ENCODE measurements around the gene CMSS1.

The CMSS1 gene

DNA sequence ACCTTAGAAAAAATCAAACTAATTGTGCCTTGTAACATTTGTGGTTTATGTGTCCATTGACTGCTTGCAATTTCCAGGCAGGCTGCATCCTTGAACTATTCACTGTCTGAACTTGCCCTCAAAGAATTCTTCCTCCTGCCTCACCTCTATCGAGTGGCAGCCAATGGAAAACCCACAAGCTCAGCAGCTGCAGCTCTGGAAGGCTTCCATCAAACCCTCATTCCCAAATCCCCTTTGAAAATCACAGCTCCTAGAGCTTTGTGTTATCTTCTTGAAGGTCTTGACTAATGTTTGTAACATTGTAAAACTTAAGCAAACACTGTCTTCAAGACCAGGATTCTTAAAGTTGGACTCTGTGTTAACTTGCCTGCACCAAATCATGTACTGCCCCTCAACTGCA is 215.5 kb downstream of the CMSS1 start:
- no peak for DNase-seq (ENCODE audit: low spot score)
- Histone ChIP-seq H3K4me3 (no peak overlapping the region), H3K27ac (no peak overlapping the region)
- TF ChIP-seq, protein P1, sequence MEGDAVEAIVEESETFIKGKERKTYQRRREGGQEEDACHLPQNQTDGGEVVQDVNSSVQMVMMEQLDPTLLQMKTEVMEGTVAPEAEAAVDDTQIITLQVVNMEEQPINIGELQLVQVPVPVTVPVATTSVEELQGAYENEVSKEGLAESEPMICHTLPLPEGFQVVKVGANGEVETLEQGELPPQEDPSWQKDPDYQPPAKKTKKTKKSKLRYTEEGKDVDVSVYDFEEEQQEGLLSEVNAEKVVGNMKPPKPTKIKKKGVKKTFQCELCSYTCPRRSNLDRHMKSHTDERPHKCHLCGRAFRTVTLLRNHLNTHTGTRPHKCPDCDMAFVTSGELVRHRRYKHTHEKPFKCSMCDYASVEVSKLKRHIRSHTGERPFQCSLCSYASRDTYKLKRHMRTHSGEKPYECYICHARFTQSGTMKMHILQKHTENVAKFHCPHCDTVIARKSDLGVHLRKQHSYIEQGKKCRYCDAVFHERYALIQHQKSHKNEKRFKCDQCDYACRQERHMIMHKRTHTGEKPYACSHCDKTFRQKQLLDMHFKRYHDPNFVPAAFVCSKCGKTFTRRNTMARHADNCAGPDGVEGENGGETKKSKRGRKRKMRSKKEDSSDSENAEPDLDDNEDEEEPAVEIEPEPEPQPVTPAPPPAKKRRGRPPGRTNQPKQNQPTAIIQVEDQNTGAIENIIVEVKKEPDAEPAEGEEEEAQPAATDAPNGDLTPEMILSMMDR (IDR thresholded peaks at IDR 0.05) = no peak

DNA sequence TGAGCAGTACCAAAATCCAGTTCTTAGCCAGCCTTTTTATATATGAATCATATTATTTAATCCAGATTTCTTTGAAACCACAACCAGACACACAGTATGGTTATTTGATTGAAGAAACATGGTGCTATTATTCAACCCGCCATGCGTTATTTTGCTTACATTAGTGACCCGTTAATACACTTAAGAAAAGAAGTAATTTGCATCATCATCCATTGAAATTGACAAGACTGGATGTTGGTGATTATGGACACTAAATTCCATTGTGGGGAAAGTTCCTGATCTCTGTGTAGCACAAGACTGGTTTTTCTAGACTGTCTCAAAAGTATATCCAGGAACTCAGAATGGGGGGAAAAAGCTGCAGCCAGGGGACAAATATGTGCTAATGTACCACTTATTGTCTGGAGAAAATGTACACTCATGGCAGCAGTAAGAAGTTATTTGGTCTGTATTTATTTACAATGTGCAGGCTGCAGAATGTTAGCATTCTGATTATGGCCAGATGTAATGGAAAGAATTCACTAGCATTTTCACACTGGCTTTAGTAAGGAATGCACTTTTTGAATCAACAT is 216.3 kb downstream of the CMSS1 start:
- TF ChIP-seq, protein P1 (IDR thresholded peaks at IDR 0.05) = no peak
- H3K27ac ChIP-seq = peak overlapping the region in 1 of 2 donors; percentile 36
- no peak overlapping the region for H3K4me3 ChIP-seq
- no peak for DNase-seq (ENCODE audit: low spot score)

DNA sequence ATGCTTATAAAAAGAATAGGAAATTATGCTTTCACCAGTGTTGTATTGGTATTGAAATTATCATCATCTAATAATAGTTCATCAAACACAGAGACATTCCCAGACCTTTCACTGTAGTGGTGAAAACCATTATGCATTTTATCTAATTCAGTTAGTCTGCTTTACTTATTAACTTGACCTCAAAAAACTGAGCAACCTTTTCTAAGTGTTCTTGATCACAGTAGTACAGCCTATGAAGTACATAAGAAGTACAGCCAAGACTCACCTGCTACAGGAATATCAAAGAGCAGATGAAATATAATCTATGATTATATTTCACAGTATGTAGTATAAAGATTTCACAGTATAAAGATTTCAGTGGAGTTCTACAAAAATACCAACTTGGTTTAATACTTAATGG is 221.4 kb downstream of the CMSS1 start:
- DNase-seq (ENCODE audit: low spot score) = no peak
- TF ChIP-seq, protein P1 (IDR thresholded peaks at IDR 0.05) = no peak
- peak overlapping the region in 1 of 2 donors; percentile 49 for H3K27ac ChIP-seq
- no peak overlapping the region for H3K4me3 ChIP-seq

DNA sequence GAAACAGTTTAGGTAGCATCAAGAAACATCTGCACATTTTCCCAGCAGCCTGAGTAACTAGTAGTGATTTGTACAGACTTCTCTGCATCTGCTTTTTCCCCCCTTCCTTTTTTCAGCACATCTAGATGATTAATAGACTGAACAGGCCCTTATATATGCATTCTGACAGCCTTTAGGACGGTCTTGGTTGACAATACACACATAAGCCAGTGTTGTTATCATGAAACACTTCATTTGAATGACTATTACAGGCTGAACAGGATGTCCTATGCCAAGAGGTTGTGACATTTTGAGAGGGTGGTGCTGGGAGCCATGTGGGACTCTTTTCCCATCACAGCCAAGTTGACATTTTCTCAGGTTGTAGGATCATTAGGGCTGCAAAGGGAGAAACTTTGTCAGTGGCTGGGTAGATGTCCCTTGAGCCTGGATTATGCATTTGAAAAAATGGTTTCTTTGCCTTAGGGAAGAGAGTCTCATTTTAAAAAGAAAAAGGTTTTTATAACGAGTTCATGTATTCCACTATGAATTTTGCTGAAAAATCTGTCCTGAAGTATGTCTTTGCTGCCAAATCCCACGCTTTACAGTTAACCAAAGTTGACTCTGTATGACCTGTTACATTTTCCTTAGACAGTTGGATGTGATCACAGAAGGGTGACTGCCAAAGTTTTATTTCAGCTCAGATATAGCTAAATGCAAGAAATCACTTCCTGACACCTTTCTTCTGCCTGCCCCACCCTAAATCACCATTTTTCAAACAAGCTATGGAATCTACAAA is 223.0 kb downstream of the CMSS1 start:
- H3K27ac ChIP-seq = peak overlapping the region; percentile 92 to 93
- H3K4me3 ChIP-seq = no peak overlapping the region
- peak; percentile 79 for DNase-seq (ENCODE audit: low spot score)
- TF ChIP-seq, protein P1 (IDR thresholded peaks at IDR 0.05) = no peak

DNA sequence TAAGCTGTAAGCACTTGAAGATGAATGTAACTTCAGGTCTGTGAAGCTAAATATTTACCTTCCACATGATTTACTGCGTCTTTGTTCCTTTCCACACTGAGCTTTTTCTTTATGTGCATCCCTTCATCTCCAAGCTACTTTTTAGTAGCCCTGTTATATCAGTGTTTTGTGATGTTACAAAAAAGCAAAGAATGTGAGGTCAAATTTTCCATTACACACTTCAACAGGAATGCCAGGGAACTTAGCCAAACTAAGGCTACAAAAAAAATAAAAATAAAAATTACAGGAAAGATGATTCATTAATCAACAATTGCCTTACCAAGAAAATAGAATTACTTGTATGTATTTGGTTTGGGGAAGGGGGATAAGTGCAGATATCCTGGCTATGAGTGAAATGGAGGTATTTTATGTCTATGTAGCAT is 223.7 kb downstream of the CMSS1 start:
- DNase-seq (ENCODE audit: low spot score) = no peak
- TF ChIP-seq, protein P1 (IDR thresholded peaks at IDR 0.05) = no peak
- H3K27ac ChIP-seq = peak overlapping the region; percentile 92 to 93
- H3K4me3 ChIP-seq = no peak overlapping the region

DNA sequence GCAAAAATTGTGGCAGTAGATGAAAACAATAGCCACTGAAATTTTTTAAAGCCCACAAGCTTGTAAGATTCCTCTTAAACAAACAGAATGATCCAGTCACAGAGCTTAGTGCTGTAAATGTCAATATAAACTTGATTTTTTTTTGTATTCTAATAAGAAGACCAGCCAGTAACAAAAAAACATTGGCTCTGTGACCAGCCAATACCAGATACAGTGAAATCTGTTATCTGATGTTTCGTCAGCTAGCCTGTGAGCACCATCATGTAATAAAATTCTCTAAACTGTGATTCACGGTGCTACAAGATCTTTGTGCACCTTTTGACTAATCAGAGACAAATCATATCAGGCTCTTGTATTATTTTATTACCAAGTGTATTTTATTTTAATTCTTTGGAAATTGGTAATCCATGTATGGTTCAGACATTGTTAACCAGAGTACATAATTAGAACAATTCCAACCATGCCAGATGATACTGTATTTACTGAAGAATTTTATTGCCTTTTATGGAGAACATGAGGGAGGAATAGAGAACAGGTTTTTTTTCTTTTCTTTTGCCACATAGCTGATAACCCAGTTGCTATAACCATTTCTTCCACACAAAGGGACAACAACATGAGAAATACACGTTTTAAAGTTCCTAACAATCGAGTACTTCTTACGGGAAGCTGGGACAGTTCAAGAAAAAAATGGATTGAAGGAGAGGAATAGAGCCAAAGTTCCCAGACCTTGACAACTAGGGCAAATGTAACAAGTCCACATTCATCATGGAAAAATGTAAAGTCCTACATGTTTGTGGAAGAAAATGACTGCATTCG is 224.7 kb downstream of the CMSS1 start:
- peak overlapping the region; percentile 92 to 93 for H3K27ac ChIP-seq
- TF ChIP-seq, protein P1 (IDR thresholded peaks at IDR 0.05) = no peak
- DNase-seq (ENCODE audit: low spot score) = no peak
- no peak overlapping the region for H3K4me3 ChIP-seq
